ENCODE data around the gene ADPRHL1. TPM values are rescaled to one million over a fixed set of nuclear protein-coding genes. Genes with fewer than 3 reads are reported as not detected.
A peak's percentile ranks its signal among the peaks of the same experiment; 100 is the strongest.
"Not testable (repeated sequence)": the region's sequence is repeated elsewhere in the genome, so short reads cannot be mapped to it uniquely, and the experiment has no call there.

The ADPRHL1 gene
- total RNA-seq, 1 donor from 2014 or later: 2.8 TPM

DNA sequence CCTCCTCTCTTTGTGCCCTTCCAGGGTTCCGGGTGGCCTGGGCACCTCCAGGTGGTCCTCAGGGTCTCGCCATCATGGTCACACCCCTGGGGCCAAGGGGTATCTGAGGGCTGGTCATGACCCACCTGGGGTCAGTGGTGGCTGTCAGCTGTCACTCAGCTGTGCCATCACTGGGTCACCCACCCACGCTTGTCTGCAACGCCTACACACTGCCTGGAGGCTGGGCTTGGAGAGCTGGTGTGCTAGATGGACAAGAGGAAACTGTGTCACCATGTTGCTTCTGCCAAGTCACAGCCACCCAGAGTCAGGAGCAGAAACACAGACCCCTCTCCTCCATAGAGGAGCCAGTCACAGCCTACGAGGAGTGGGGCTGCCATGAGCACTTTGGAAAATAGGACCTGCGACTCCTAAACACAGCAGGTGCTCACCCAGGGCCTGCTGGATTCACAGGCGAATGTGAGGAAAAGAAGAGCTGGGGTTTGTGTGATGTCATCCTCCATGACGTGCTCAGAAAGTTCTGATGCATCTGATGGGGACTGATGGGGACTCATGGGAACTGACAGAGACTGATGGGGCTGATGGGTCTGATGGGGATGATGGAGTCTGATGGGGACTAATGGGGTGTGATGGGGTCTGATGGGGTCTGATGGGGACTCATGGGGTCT is 78.6 kb downstream of the ADPRHL1 start:
- Mint-ChIP-seq H3K4me3 (no peak overlapping the region), H3K27ac (ENCODE audit: unreplicated experiment) (no peak overlapping the region), H3K9me3 (no peaks in the 10 kb centered on the region)

DNA sequence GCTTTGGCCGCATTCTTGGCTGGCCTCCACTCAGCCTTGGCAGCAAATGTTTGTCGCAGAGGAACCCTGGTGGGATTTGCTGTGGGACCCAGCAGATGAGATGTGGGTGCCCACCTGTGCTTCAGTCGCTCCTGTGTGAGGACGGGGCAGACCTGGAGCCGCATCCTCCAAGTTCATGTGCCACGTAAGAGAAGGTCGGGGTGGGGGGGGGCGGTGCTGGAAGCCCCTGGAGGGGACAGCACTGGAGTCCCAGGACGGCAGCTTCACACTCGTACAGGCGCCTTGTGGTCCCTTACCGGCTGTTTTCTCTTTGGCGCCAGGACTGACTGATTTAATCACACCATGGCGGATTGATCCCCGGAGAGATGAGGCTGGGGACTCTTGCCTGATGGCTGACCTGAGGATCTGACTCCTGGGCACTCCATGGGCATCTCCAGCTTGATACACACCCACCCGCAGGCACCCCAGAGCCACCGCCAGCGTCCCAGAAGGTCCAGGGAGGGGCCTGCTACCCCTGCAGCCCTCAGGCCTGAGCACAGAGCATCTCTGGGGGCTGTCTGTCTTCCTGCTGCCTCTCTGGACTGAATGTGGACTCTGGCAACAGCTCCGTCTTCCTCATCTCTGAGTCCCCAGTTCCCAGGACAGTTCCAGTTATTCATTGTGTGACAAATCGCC is 79.3 kb downstream of the ADPRHL1 start:
- DNase-seq (ENCODE audit: low read depth, low spot score): no peak
- H3K4me1 Mint-ChIP-seq: no peaks in the 10 kb centered on the region
- TF ChIP-seq CTCF (conservative IDR thresholded peaks at IDR 0.05): no peak
- no peaks in the 10 kb centered on the region for H3K36me3 Mint-ChIP-seq (ENCODE audit: low read depth)
- H3K9me3 Mint-ChIP-seq: no peaks in the 10 kb centered on the region
- H3K27ac Mint-ChIP-seq (ENCODE audit: unreplicated experiment): no peak overlapping the region
- no peak overlapping the region for H3K4me3 Mint-ChIP-seq
- peaks cover 13% of the 10 kb centered on the region for H3K27me3 Mint-ChIP-seq (ENCODE audit: low read depth)

More for the DNA sequence above, 78.6 kb downstream of the ADPRHL1 start:
- H3K27me3 Mint-ChIP-seq (ENCODE audit: low read depth): peaks cover 13% of the 10 kb centered on the region
- H3K36me3 Mint-ChIP-seq (ENCODE audit: low read depth): no peaks in the 10 kb centered on the region
- no peaks in the 10 kb centered on the region for H3K4me1 Mint-ChIP-seq
- DNase-seq (ENCODE audit: low read depth, low spot score): no peak
- TF ChIP-seq CTCF (conservative IDR thresholded peaks at IDR 0.05): no peak

DNA sequence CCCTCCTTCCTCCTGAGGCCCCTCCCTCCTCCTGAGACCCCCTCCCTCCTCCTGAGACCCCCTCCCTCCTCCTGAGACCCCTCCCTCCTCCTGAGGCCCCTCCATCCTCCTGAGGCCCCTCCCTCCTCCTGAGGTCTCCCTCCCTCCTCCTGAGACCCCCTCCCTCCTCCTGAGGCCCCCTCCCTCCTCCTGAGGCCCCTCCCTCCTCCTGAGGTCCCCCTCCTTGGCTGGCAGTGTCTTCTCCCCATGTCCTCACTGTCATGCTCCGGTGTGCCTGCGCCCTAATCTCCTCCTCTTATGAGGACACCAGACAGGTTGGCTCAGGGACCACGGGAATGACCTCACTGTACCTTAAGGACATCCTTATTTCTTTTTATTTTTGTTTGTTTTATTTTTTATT is 81.6 kb downstream of the ADPRHL1 start:
- not testable (repeated sequence) for H3K36me3 Mint-ChIP-seq (ENCODE audit: low read depth); DNase-seq (ENCODE audit: low read depth, low spot score); H3K27ac Mint-ChIP-seq (ENCODE audit: unreplicated experiment); H3K4me1 Mint-ChIP-seq; H3K4me3 Mint-ChIP-seq; H3K27me3 Mint-ChIP-seq (ENCODE audit: low read depth); H3K9me3 Mint-ChIP-seq

GRCh38 chr13:113371061-113371460 is 82.2 kb downstream of the ADPRHL1 start:
- Mint-ChIP-seq H3K27me3 (ENCODE audit: low read depth) (peaks cover 3% of the 10 kb centered on the region), H3K4me3 (no peak overlapping the region)

DNA sequence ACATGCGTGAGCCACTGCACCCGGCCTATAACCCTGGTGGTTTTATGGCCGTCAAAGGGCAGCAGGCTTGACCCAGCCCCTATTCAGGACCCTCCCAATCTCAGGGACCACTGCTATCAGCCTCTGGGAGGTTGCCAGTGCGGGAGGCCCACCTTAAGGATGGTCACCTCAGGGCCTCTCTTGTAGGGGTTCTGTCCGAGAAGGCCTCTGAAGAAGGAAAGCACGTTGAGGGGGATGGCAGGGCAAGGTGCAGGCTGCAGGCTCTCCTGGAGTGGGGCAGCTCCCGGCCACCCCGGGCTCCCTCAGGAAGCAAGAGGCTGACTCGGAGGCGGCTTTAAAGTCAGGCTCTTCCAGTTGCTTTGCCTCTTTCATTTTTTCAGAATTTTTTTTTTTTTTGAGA is 83.4 kb downstream of the ADPRHL1 start:
- no peak overlapping the region for H3K4me3 Mint-ChIP-seq
- H3K36me3 Mint-ChIP-seq (ENCODE audit: low read depth): no peaks in the 10 kb centered on the region
- no peak overlapping the region for H3K27ac Mint-ChIP-seq (ENCODE audit: unreplicated experiment)
- H3K27me3 Mint-ChIP-seq (ENCODE audit: low read depth): peaks cover 3% of the 10 kb centered on the region
- peaks cover 5% of the 10 kb centered on the region for H3K4me1 Mint-ChIP-seq
- H3K9me3 Mint-ChIP-seq: no peaks in the 10 kb centered on the region
- no peak for TF ChIP-seq CTCF (conservative IDR thresholded peaks at IDR 0.05)
- no peak for DNase-seq (ENCODE audit: low read depth, low spot score)

More at GRCh38 chr13:113371061-113371460, 82.2 kb downstream of the ADPRHL1 start:
- Mint-ChIP-seq H3K4me1 (no peaks in the 10 kb centered on the region), H3K36me3 (ENCODE audit: low read depth) (no peaks in the 10 kb centered on the region), H3K27ac (ENCODE audit: unreplicated experiment) (no peak overlapping the region), H3K9me3 (no peaks in the 10 kb centered on the region)
- no peak for DNase-seq (ENCODE audit: low read depth, low spot score)
- no peak for TF ChIP-seq CTCF (conservative IDR thresholded peaks at IDR 0.05)

DNA sequence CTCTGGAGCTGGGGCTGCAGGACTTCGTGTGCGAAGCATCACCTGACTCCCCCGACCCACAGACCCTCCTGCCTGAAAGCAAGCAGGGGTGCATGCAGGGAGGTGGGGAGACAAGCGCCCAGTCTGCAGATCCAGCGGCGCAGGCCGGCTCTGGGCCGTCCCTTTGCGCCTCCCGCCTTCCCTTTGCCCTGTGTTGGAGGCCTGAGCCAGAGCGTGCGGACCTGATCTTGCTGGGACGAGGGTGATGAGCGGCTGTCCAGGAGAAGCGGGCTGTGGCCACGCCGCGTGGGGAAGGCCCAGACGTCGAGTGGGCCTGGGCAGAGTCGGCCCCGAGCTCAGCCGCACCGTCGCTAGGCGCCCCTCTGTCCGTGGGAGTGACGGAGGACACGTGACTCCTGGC is 84.1 kb downstream of the ADPRHL1 start:
- DNase-seq (ENCODE audit: low read depth, low spot score): no peak
- Mint-ChIP-seq H3K27ac (ENCODE audit: unreplicated experiment) (no peak overlapping the region), H3K27me3 (ENCODE audit: low read depth) (no peaks in the 10 kb centered on the region), H3K4me1 (peaks cover 5% of the 10 kb centered on the region), H3K9me3 (no peaks in the 10 kb centered on the region), H3K4me3 (no peak overlapping the region), H3K36me3 (ENCODE audit: low read depth) (no peaks in the 10 kb centered on the region)
- no peak for TF ChIP-seq CTCF (conservative IDR thresholded peaks at IDR 0.05)

- H3K27ac Mint-ChIP-seq (ENCODE audit: unreplicated experiment); DNase-seq (ENCODE audit: low read depth, low spot score): not testable (repeated sequence)
Observed at GRCh38 chr13:113368353-113368752, 84.9 kb downstream of the ADPRHL1 start.

More at GRCh38 chr13:113368353-113368752, 84.9 kb downstream of the ADPRHL1 start:
- H3K4me3 Mint-ChIP-seq: peak overlapping the region; percentile 50
- H3K9me3 Mint-ChIP-seq; H3K27me3 Mint-ChIP-seq (ENCODE audit: low read depth); H3K4me1 Mint-ChIP-seq; H3K36me3 Mint-ChIP-seq (ENCODE audit: low read depth): not testable (repeated sequence)

All from neural crest cell (in vitro differentiated cells).